Right kidney (tissue), 1 donor: ENCODE data around the gene GALNT1.

Source experiments
- DNase-seq: peaks from one replicate; pipeline ENCODE4 v3.0.0-alpha.2; 2016

The GALNT1 gene

DNA sequence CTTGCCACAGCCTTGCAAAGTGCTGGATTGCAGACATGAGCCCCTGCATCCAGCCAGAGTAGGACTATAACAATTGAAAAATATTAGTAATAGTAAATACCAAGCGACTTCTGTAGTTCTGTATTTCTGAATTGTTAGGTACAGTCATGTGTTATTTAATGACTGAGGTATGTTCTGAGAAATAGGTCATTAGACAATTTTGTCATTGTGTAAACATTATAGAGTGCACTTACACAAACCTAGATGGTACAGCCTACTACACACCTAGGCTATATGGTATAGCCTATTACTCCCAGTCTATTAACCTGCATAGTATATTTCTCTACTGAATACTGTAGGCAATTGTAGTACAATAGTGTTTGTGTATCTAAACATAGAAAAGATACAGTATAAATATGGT lies 92.1 kb downstream of the GALNT1 start:
- no peak for DNase-seq

DNA sequence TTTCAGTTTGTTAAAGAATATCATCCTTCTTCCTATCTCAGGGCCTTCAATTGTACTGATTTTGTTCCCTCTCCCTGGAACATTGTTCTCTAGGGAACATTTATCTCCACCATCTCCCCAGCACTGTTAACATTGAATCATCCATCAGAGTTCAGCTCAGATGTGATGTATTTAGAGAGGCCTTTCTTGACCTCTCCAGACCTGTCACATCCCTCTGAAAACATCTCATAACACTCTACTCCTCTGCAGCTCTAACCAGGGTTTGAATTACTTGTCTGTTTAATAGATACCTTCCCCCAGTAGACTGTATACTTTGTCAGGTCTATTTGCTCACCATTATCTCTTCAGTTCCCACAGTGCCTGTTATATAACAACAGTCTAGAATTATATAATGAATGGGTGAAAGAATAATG lies 98.6 kb downstream of the GALNT1 start:
- DNase-seq, result no peak

- DNase-seq, result no peak
Measured at GRCh38 chr18:35682281-35682867, 100.8 kb downstream of the GALNT1 start.

GRCh38 chr18:35683021-35683420 lies 101.5 kb downstream of the GALNT1 start:
- DNase-seq, result no peak

DNA sequence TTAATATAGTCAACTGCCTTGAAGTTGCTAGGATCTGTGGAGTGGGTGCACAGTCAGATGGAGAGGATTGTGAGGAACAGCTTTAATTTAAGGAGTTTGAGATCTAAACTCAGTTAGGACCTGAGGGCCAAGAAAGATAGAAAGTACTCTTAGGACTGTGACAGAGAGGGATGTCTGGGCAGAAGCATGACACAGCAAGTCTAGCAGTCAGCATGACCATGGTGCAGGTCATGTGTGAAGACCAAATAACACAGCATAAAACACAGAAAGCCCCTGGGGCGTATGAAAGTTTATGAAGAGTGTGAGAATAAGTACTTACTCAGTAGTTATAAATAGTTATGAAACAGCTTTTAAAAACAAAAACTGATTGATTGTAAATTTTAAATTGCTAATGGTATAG lies 107.2 kb downstream of the GALNT1 start:
- no peak for DNase-seq

DNA sequence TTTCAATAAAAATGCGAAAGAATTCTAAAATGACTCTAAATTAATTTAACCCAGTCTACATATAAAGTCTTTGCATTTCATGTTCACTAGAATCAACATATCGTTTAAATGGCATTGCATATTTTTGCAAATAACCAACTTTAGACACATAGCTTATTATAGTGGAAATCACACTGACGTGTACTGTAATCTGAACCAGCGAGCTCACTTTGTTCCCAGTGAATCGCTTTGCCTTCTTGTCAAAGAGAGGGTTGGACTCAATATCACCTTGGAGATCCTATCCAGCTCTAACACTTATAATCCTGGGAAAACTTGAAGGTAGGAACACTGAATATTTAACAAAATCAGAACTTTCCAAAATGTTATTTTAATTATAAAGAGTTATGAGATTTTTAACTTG lies 108.2 kb downstream of the GALNT1 start:
- DNase-seq, result no peak

DNA sequence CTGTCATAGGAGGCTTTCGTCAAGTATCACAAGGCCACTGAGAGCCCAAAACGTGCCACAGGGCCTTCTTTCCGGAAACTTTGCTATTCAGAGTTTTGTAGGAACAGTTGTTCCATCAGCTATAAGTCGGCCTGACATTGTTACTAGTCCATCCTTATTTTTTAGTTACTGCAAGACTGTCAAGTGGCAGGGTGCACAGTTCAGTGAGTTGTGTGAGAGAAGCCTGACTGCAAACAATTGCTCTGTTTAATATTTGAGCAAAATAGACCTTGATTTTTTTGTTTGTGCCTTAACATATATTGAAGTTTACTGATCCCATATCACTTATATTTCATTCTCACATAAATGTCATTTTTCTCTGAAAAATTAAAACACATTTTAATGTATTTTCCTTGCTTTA lies 110.1 kb downstream of the GALNT1 start:
- no peak for DNase-seq

DNA sequence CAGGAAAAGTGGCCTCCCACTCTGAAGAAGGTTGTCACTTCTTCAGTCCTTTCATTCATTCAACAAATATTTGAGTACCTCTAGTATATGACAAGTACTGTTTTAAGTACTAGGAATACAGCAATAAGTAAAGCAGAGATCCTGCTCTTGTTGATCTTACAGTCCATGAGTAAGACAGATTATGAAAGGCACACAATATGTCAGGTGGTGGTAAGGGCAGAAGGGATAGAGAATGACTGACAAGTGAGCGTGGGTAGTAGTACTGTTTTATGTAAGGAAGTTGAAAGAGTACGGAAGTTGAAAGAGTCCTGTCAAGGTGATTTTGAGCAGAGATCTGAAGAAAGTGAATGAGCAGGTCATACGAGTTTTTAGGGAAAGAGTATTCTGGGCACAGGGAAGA lies 111.3 kb downstream of the GALNT1 start:
- no peak for DNase-seq

- DNase-seq, result no peak
Measured at GRCh38 chr18:35693829-35694228, 112.3 kb downstream of the GALNT1 start.

GRCh38 chr18:35694808-35695207 lies 113.3 kb downstream of the GALNT1 start:
- DNase-seq, result no peak

DNA sequence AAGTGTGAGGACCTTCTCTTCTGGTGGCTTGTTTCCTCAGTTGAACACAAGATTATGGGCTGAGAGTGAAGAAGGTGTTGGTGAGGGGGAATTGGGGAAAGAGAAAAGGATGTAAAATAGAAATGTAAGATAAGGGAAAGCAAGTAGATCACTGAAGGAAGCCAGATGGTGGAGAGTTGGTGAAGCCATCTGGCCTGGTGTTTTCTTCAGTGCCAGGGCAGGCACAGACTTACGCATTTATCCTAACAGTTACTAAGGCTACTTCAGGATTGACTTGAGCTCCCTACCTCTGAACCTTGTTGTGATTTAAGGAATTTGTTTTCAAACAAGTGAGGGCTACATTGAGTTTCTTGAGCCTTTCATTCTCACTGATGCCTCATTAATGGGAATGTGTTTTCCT lies 113.8 kb downstream of the GALNT1 start:
- DNase-seq, result no peak

DNA sequence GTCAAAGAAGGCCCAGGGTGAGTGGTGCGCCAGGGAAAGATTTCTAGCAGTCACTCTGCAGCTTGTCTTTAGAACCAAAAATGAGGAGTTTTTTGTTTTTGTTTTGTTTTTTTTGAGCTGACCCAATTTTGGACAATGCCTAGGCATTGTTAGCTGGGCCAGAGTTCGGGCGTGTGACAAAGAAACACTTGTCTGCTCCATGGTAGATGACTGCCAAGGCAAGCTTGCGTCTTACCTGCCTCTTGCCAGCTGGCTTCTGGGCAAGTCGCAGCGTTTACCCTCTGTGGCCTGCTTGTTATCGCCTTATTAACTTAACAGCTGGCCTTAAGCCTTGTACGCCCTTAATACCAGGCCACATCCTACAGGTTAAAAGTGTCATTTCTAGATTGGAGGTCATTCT lies 114.3 kb downstream of the GALNT1 start:
- no peak for DNase-seq

DNA sequence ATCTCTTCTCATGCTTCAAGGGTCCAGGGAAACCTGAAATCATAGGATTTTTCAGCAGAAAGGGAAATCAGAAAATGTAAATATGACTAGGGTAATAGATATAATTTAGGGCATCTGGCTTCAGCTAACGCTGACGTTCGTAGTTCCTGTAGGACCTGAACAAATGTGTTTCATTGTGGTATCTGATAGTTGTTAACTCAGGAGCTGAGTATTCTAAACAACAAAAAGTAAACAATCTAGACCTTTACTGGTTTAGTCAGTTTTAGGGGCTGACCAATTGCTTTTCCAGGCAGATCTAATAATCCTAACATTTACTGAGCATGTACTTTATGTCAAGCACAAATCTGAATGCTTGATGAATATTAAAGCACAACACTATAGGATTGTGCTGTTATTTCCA lies 114.8 kb downstream of the GALNT1 start:
- DNase-seq, result no peak

- no peak for DNase-seq
Measured at GRCh38 chr18:35697869-35698268, 116.3 kb downstream of the GALNT1 start.

DNA sequence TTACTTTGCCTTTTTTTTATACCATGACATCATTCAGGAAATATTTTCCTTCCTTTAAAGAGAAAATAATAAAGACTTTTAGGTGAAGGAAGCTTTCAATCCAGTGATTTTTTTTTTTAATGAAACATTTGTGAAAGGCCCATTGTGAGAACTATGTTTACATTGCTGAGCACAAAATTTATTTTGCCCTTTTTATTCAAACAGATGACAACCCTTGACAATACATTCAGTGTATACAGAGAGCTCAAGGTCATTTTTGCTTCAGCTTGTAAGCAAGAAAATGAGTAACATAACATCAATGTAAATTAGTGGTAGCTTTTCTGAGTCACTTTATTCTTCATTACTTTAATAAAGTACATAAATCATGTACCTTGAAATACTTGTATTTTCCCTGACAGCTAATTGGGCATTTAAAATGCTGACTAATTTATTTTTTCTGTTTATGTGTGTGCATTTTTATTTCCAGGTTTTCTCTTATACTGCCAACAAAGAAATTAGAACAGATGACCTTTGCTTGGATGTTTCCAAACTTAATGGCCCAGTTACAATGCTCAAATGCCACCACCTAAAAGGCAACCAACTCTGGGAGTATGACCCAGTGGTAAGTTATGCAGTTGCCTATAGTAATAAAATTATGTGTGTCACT lies 121.6 kb downstream of the GALNT1 start:
- no peak for DNase-seq

- no peak for DNase-seq
Measured at GRCh38 chr18:35705988-35706387, 124.4 kb downstream of the GALNT1 start.

DNA sequence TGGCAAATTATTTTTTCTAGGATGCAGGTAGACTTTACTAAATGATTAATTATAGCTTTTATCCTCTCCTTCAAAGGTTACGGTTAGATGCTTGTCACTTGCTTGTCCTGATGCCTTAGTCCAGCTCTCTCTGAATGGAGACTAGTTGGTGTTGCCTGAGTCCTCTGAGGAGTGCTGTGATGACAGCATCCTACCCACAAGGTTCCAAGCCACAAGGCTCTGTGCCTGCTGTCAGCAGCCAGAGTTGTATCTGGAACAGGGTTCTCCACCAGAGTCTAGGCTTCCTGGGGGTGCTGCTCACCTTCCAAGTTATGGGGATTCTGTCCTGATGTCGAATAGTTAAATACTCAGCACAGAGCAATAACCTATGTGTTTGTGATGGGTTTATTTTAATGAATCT lies 125.7 kb downstream of the GALNT1 start:
- DNase-seq, result no peak

- no peak for DNase-seq
Measured at GRCh38 chr18:35707674-35708073, 126.1 kb downstream of the GALNT1 start.

- DNase-seq, result no peak
Measured at GRCh38 chr18:35710581-35710980, 129.0 kb downstream of the GALNT1 start.

DNA sequence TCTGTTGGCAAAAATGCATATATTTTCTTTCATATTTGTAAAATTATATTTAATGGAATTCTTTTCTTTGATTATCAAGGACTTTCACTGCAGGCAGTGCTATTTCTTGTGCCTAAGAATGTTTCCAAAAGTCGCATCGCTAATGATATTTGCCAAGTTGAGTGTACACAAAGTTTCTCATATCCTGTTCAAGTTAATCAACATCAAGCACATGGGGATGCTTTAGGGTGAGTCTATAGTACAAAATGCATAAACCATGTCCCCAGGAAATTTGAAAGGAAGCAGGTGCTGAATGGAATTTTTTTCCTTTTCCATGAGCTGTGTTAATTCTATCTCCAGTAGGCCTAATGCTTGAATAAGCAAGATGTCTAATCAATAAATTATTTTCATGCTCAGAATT lies 129.7 kb downstream of the GALNT1 start:
- DNase-seq, result no peak

GRCh38 chr18:35713545-35713944 lies 132.0 kb downstream of the GALNT1 start:
- no peak for DNase-seq

DNA sequence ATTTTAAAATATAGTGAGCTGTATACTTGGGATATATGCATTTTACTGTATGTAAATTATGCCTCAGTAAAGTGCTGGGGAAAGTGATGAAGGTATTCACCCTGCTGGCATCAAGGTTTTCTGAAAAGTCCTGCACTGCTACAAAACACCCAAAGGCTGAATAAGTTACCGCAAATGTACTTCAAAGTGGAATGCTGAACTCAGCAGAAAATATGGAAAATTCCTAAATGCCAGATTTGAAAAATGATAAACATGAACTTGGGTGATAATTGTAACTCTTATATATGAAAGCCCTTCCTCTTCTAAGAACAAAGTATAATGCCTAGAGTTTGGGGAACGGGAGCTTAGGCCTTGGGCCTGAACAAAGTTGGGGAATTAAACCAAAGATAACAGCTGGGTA lies 133.0 kb downstream of the GALNT1 start:
- DNase-seq, result no peak

DNA sequence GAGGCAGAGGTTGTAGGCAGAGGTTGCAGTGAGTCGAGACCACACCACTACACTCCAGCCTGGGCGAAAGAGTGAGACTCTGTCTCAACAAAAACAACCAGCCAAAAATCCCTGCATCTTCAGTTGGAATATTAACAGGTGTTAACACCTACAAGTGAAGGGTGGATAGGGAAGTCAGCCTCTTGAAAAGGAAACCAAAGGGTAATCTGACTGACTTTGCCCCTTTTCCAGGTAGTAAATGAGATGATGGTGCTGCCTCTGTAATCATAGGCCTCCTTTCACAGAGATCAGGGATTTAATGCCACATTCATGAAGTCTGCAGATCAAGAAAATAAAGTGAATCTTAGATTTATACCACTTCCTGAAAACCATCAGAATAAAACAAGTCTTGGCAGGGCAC lies 133.6 kb downstream of the GALNT1 start:
- no peak for DNase-seq

DNA sequence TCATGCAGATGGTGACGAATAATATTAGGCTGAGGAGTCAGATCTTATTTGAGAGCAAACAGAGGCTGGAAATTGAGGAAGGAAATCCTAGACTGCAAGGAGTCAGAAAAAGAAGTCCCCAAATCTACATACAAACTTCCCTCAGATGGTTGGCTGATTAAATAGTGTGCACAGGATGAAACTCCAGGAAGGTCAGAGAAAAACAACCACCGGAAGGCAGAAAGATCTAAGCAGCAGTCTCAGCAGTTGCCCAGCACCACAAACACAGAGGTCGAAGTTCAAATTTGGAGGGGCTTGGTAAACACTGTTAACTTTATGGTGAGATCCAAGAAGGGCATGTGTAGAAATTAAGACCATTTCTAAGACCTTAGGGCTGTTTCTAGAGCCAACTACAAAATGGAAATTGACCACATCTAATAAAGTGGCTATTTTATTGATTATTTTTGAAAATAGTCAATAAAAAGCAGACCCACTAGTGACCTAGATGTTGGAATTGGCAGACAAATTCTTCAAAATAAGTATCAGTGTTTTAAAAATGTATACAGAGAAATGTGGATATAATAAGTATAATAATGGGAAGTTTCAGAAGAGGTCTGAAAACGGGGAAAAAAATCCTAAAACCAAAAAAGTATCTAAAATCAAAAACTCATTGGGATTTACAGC lies 134.8 kb downstream of the GALNT1 start:
- DNase-seq, result no peak
